ENCODE results near the gene BHLHE23.

The BHLHE23 gene

DNA sequence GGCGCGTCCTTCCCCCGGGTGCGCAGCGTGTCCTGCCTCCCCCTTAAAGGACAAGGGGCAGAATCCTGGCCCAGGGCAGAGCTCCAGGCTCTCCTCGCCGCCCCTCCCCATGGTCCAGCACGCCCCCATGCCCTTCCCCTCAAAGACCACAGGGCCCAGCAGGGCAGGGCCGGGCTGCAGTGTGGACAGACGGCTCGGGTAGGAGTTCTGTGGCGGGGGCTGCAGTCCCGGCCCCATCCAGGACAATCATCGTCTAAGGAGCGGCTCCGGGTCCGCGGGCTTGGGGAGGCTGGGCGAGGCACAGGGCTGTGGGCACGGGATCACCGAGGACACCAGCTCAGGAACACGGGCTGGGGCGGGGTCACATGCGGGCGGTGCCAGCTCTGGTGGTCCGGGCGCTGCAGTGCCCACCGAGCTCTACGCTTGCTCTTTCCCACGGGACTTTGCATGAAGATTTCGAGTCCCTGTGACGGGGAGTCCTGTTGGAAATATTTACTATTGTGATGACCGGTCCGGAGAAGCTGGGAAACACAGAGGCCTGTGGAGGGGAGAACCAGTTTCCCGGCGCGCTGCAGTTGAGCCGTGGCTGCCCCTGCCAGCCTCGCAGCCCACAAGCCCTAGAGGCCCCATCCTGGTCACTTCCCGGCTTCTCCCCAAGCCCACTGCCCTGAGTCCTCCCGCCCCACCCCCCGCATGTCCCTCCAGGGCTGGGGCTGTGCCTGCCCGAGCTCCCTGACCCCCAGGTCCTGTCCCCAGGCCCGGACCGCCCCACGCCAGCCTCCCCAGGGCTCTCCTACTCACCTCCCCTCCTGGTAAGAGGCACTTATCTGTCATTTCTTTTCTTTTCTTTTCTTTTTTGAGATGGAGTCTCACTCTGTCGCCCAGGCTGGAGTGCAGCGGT is 33.7 kb downstream of the BHLHE23 start:
- no peak for DNase-seq (ENCODE audit: low read depth in 2 of 2)

DNA sequence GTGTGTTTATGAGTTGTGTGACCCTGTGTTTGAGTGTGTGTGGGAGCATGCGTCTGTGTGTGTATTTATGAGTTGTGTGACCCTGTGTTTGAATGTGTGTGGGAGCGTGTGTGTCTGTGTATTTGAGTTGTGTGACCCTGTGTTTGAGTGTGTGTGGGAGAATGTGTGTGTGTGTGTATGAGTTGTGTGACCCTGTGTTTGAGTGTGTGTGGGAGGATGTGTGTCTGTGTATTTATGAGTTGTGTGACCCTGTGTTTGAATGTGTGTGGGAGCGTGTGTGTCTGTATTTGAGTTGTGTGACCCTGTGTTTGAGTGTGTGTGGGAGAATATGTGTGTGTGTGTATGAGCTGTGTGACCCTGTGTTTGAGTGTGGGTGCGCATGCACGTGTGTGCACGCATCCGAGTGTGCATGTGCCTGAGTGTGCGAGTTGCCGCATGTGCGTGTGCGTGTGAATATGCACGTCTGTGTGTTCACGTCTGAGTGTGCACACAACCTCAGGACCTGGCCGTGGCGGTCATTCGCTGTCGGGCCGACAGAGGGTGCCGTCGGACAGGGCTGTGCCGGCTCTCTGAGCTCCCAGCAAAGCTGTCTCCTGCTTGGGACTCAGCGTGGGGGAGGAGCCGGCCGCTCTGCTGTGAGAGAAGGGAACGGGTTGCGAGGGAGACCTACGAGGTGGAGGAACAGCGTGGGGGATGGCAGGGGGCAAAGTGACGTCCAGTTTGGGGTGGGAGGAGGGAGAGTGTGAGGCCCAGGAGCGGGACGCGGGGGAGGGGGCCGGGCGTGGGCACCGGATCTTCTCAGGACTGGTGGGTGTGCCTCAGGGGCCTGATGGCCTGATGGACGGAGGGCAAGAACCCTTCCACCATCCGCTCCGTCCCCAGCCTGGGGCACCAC is 34.6 kb downstream of the BHLHE23 start:
- peak; percentile 60 to 72 for DNase-seq (ENCODE audit: low read depth in 2 of 2)

GRCh38 chr20:62971211-62971949 is 35.4 kb downstream of the BHLHE23 start:
- no peak for DNase-seq (ENCODE audit: low read depth in 2 of 2)

DNA sequence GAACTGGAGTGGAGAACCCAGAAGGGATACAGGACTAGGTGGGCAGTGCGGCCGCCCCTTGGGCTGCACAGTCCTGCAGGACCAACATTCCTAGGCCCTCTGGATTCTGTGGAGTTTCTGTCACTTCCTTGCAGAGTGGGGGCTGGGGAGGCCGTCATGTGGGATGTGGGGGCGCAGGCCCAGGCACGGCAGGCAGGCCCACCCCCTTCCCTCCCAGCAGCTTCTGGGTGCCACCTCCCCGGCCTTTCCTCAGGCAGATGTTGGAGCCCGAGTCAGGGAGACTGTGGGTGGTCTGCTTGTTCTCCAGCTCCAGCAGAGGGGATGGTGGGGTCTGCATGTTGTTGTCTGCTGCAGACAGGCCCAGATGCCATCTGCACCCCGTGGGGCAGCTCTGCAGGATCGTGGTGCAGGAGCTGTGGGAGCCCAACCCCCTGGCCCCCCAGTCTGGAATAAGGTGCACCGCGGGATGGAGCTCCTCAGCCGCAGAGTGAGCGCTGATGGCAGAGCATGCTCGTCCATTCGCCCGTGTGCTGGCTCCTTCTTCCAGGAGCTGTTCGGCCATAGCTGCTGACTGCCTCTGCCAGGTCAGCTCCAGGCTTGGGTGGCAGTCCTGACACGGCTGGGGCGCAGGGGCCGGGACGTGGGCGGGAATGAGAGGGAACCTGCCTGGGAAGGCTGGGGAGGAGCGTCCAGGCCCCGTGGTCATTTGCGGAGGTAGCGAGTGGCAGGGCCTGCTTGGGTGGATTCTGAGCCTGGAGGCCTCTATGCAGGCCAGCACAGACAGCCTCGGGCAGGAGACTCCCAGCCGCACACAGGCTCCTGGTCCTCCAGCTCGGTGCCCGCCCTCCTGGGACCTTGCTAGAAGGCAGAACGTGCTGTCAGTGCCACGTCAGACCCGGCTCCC is 36.2 kb downstream of the BHLHE23 start:
- no peak for DNase-seq (ENCODE audit: low read depth in 2 of 2)

- no peak for DNase-seq (ENCODE audit: low read depth in 2 of 2)
These were observed 36.8 kb downstream of the BHLHE23 start for GRCh38 chr20:62969939-62970306.

DNA sequence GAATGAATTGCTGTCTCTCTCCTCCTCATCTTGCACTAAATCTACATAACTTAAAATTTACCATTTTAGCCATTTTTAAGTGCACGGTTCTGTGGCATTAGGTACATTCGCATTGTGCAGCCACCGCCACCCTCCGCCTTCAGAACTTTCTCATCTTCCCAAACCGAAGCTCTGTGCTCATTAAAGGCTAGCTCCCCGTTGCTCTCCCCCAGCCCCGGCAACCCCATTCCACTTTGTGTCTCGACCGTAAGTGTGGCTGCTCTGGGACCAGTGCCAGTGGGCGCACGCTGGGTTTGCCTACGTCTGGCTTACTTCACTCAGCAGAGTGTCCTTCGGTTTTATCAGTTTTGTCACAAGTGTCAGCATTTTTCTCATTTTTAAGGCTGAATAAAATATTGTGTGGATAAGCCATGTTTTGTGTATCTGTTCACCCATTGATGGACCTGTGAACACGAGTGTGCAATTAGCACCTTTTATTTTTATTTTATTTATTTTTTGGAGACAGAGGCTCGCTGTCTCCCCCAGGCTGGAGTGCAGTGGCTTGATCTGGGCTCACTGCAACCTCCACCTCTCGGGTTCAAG is 37.5 kb downstream of the BHLHE23 start:
- DNase-seq (ENCODE audit: low read depth in 2 of 2) = no peak

DNA sequence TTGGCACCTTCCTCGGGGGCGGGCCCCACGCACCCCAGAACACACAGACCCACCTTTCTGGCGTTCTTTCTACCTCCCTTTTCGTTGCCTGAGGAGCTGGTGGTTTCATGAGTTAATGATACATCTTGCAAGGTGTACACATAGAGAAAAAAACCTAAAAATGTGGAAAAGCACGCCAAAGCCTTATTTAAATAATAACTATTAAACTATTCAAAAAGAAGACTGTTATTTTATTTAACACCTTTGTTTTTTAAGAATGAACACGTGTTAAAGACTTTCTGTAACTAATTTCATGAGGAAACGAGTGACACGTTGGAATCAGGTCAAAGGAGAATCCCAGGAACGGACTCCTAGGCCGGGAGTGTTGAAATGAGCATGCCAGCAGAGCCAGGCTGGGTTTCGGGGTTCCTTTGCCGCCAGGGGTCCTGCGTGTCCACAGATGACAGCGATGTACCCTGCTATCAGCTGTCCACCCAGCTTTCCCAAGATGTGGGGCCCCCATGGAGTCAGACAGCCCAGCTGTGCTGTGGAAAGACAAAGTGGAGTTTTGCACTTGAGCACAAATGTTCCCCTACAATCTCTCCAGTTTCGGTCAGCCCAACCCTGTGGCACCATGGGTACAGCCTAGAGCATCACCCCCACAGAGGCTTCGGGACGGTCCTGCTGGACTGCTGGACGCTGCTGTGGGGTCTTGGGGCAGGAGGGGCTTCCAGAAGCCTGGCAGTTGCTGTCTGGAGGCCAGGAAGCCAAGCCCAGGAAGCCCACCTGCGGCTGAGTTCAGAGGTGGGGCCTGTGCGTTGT is 38.2 kb downstream of the BHLHE23 start:
- no peak for DNase-seq (ENCODE audit: low read depth in 2 of 2)

GRCh38 chr20:62967628-62968351 is 39.0 kb downstream of the BHLHE23 start:
- DNase-seq (ENCODE audit: low read depth in 2 of 2) = no peak

GRCh38 chr20:62967149-62967501 is 39.6 kb downstream of the BHLHE23 start:
- DNase-seq (ENCODE audit: low read depth in 2 of 2) = no peak

- DNase-seq (ENCODE audit: low read depth in 2 of 2) = no peak
These were observed 40.3 kb downstream of the BHLHE23 start for GRCh38 chr20:62966212-62967148.

- no peak for DNase-seq (ENCODE audit: low read depth in 2 of 2)
These were observed 41.4 kb downstream of the BHLHE23 start for GRCh38 chr20:62965363-62965771.

- no peak for DNase-seq (ENCODE audit: low read depth in 2 of 2)
These were observed 42.1 kb downstream of the BHLHE23 start for GRCh38 chr20:62964700-62965099.

GRCh38 chr20:62963614-62964397 is 43.0 kb downstream of the BHLHE23 start:
- no peak for DNase-seq (ENCODE audit: low read depth in 2 of 2)

GRCh38 chr20:62962891-62963613 is 43.7 kb downstream of the BHLHE23 start:
- no peak for DNase-seq (ENCODE audit: low read depth in 2 of 2)

- no peak for DNase-seq (ENCODE audit: low read depth in 2 of 2)
These were observed 44.4 kb downstream of the BHLHE23 start for GRCh38 chr20:62962221-62962879.

- no peak for DNase-seq (ENCODE audit: low read depth in 2 of 2)
These were observed 45.0 kb downstream of the BHLHE23 start for GRCh38 chr20:62961799-62962198.
